Bronchial epithelial cell (primary cell): ENCODE data around the gene HMOX1. TPM values are rescaled to one million over a fixed set of nuclear protein-coding genes. Genes with fewer than 3 reads are reported as not detected.

Experiments used
- DNase-seq: peaks from one replicate; pipeline ENCODE4 v3.0.0-alpha.2; 2010; ENCODE audit warnings: low read depth
- FAIRE-seq: peaks from 2 replicates; lab custom pipeline; 2011; peaks lifted over from hg19 to GRCh38; lab: Jason Lieb, UNC
- H3K27me3 ChIP-seq: 2 replicates; pipeline ENCODE4 v1.5.1; 2011; ENCODE audit warnings: low read length; ENCODE audit not compliant: control insufficient read depth, insufficient read depth
- H3K36me3 ChIP-seq: 2 replicates; pipeline ENCODE4 v1.5.1; 2011; ENCODE audit warnings: low read length; ENCODE audit not compliant: control insufficient read depth, insufficient read depth
- H3K4me3 ChIP-seq: 2 replicates; pipeline ENCODE4 v1.5.1; 2011; ENCODE audit warnings: mild to moderate bottlenecking, low read depth, low read length, control low read depth
- CTCF ChIP-seq: IDR thresholded peaks from 2 replicates; pipeline ENCODE4 v1.5.1; 2011; ENCODE audit warnings: mild to moderate bottlenecking, moderate library complexity, low read length, control low read depth, inconsistent platforms; ENCODE audit not compliant: insufficient read depth, severe bottlenecking
- total RNA-seq: library from RNA; depleted of rRNA; stranded (reverse); fragments of >200 nt; gene quantifications from 2 replicates; pipeline ENCODE4 v1.2.1, GENCODE V29; 2014

The HMOX1 gene
- total RNA-seq, 1 donor from 2014 or later: 3.9 TPM

- no peak overlapping the region for H3K4me3 ChIP-seq
- DNase-seq: no peak
- H3K27me3 ChIP-seq: no peaks in the 10 kb centered on the region
- H3K36me3 ChIP-seq: peaks cover 2% of the 10 kb centered on the region
- no peak for FAIRE-seq
- no peak for TF ChIP-seq CTCF
Observed at GRCh38 chr22:35384975-35385588, 4.2 kb downstream of the HMOX1 start.

- Histone ChIP-seq H3K4me3 (no peak overlapping the region), H3K36me3 (peaks cover 2% of the 10 kb centered on the region), H3K27me3 (no peaks in the 10 kb centered on the region)
- FAIRE-seq (no peak), DNase-seq (no peak)
- no peak for TF ChIP-seq CTCF
Observed at GRCh38 chr22:35386670-35387288, 5.9 kb downstream of the HMOX1 start.

- Histone ChIP-seq H3K4me3 (no peak overlapping the region), H3K36me3 (peaks cover 2% of the 10 kb centered on the region), H3K27me3 (no peaks in the 10 kb centered on the region)
- no peak for TF ChIP-seq CTCF
- no peak for DNase-seq
- no peak for FAIRE-seq
Observed at GRCh38 chr22:35390933-35391332, 10.0 kb downstream of the HMOX1 start.

GRCh38 chr22:35392357-35392756, 11.5 kb downstream of the HMOX1 start:
- Histone ChIP-seq H3K27me3 (no peaks in the 10 kb centered on the region), H3K36me3 (no peaks in the 10 kb centered on the region), H3K4me3 (no peak overlapping the region)
- DNase-seq (no peak), FAIRE-seq (no peak)
- TF ChIP-seq CTCF: no peak

- Histone ChIP-seq H3K4me3 (no peak overlapping the region), H3K36me3 (no peaks in the 10 kb centered on the region), H3K27me3 (no peaks in the 10 kb centered on the region)
- no peak for DNase-seq
- FAIRE-seq: no peak
- TF ChIP-seq CTCF: no peak
Observed at GRCh38 chr22:35393116-35394010, 12.5 kb downstream of the HMOX1 start.
